ENCODE data around the gene RAB38.

Gene RAB38

GRCh38 chr11:88202498-88202897 lies 27.3 kb upstream of the RAB38 start:
- H3K27ac ChIP-seq, result no peak overlapping the region
- no peak for TF ChIP-seq CTCF (conservative IDR thresholded peaks at IDR 0.05)

- no peak overlapping the region for H3K27ac ChIP-seq
- TF ChIP-seq CTCF (conservative IDR thresholded peaks at IDR 0.05), result no peak
These were observed 21.1 kb upstream of the RAB38 start for GRCh38 chr11:88196393-88196792.

- H3K27ac ChIP-seq, result no peak overlapping the region
- no peak for TF ChIP-seq CTCF (conservative IDR thresholded peaks at IDR 0.05)
These were observed 20.7 kb upstream of the RAB38 start for GRCh38 chr11:88195908-88196307.

- TF ChIP-seq CTCF (conservative IDR thresholded peaks at IDR 0.05), result no peak
- H3K27ac ChIP-seq, result no peak overlapping the region
These were observed 19.7 kb upstream of the RAB38 start for GRCh38 chr11:88194990-88195389.

GRCh38 chr11:88193278-88193677 lies 18.0 kb upstream of the RAB38 start:
- TF ChIP-seq CTCF (conservative IDR thresholded peaks at IDR 0.05), result no peak
- no peak overlapping the region for H3K27ac ChIP-seq

GRCh38 chr11:88188932-88189253 lies 13.7 kb upstream of the RAB38 start:
- no peak for TF ChIP-seq CTCF (conservative IDR thresholded peaks at IDR 0.05)
- no peak overlapping the region for H3K27ac ChIP-seq

- no peak for TF ChIP-seq CTCF (conservative IDR thresholded peaks at IDR 0.05)
- no peak overlapping the region for H3K27ac ChIP-seq
These were observed 13.1 kb upstream of the RAB38 start for GRCh38 chr11:88188251-88188931.
